BLaER1 (cell line): ENCODE measurements around the gene ARVCF.

Source experiments
- H3K27ac ChIP-seq: shearing (Covaris generic); formaldehyde crosslinking; 2 replicates; pipeline ENCODE4 v1.8.1; 2022
- H3K27me3 ChIP-seq: shearing (Covaris generic); formaldehyde crosslinking; 2 replicates; pipeline ENCODE4 v1.8.1; 2022
- H3K36me3 ChIP-seq: shearing (Covaris generic); formaldehyde crosslinking; 2 replicates; pipeline ENCODE4 v1.8.1; 2022
- H3K4me1 ChIP-seq: shearing (Covaris generic); formaldehyde crosslinking; 2 replicates; pipeline ENCODE4 v1.8.1; 2022
- H3K4me2 ChIP-seq: shearing (Covaris generic); formaldehyde crosslinking; 2 replicates; pipeline ENCODE4 v1.8.1; 2022
- H3K4me3 ChIP-seq: shearing (Covaris generic); formaldehyde crosslinking; 2 replicates; pipeline ENCODE4 v1.8.1; 2022
- H3K9ac ChIP-seq: shearing (Covaris generic); formaldehyde crosslinking; 2 replicates; pipeline ENCODE4 v1.8.1; 2022
- H3K9me3 ChIP-seq: shearing (Covaris generic); formaldehyde crosslinking; 2 replicates; pipeline ENCODE4 v1.8.1; 2022
- H4K20me1 ChIP-seq: shearing (Covaris generic); formaldehyde crosslinking; 2 replicates; pipeline ENCODE4 v1.8.1; 2022
- Cebpa-rat ChIP-seq: shearing (Covaris generic); IDR thresholded peaks from 2 replicates; pipeline ENCODE4 v1.8.1; 2022

ARVCF gene

GRCh38 chr22:19965771-19966709 lies 50.6 kb downstream of the ARVCF start:
- no peaks in the 10 kb centered on the region for H3K9me3 ChIP-seq
- peaks cover 95% of the 10 kb centered on the region for H3K36me3 ChIP-seq
- no peak for TF ChIP-seq Cebpa-rat
- H3K4me3 ChIP-seq, result no peak overlapping the region
- H4K20me1 ChIP-seq, result peaks cover 87% of the 10 kb centered on the region
- no peak overlapping the region for H3K4me2 ChIP-seq
- no peaks in the 10 kb centered on the region for H3K27me3 ChIP-seq
- H3K4me1 ChIP-seq, result peaks cover 24% of the 10 kb centered on the region
- H3K27ac ChIP-seq, result no peak overlapping the region
- no peak overlapping the region for H3K9ac ChIP-seq

DNA sequence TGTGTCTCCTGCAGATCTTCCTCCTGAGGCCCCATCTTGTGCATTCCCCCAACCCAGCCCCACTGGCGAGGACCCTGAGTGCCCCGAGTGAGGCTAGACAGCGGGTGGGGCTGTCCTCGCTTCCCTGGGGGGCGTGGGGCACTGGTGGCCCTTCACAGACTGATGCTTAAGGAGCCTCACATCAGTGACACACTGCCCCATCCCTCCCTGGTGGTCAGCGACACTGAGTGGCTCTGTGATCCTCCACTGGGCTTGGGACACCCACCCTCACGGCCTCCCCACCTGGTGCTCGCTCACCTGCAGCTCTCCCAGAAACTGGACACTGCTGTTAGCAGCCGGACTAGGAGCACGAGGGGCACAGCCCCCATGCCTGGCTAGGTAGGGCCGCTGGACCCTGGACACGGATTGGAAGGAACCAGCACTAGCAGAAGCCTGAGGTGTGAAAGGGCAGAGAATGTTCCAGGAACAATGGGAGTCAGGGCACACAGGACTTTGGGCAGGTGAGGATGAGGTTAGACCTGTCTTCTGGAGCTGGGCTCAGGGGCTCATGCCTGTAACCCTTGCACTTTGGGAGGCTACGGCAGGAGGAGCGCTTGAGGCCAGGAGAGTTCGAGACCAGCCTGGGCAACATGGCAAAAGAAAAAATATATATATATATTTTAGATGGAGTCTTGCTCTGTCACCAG lies 51.8 kb downstream of the ARVCF start:
- Histone ChIP-seq H3K36me3 (peaks cover 94% of the 10 kb centered on the region), H3K27me3 (no peaks in the 10 kb centered on the region), H3K9ac (peak overlapping the region; percentile 24; the same call in 1 of the 2 replicates), H3K27ac (no peak overlapping the region), H4K20me1 (peaks cover 90% of the 10 kb centered on the region), H3K4me1 (peaks cover 31% of the 10 kb centered on the region), H3K4me2 (no peak overlapping the region), H3K4me3 (no peak overlapping the region), H3K9me3 (no peaks in the 10 kb centered on the region)
- no peak for TF ChIP-seq Cebpa-rat

DNA sequence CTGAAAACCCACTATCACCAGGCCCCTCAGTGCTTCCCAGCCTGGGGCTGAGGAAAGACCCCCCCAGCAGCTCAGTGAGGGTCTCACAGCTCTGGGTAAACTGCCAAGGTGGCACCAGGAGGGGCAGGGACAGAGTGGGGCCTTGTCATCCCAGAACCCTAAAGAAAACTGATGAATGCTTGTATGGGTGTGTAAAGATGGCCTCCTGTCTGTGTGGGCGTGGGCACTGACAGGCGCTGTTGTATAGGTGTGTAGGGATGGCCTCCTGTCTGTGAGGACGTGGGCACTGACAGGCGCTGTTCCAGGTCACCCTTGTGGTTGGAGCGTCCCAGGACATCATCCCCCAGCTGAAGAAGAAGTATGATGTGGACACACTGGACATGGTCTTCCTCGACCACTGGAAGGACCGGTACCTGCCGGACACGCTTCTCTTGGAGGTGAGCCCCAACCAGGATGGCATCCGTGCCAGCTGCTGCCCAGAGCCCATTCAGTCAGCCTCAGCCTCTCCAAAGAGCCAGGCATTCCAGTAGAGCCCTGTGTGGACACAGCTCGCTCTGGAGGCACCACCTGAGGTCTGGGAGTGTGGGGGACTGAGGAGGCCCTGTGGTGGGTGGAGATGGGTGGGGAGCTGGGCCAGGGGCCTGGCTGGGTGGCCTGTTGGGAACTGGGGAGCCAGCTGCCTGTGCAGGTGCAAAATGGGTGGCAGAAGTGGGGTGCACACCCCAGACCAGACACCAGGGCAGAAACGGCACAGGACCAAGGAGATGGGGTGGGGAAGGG lies 52.6 kb downstream of the ARVCF start:
- Histone ChIP-seq H3K27me3 (no peaks in the 10 kb centered on the region), H3K4me2 (no peak overlapping the region), H3K4me1 (peaks cover 39% of the 10 kb centered on the region), H3K9ac (peak overlapping the region; percentile 24; the same call in 1 of the 2 replicates), H3K9me3 (no peaks in the 10 kb centered on the region), H4K20me1 (peaks cover 90% of the 10 kb centered on the region), H3K36me3 (peaks cover 87% of the 10 kb centered on the region), H3K27ac (0 out of 2 replicates have a peak overlapping the region, but pooled peaks have one; percentile 15), H3K4me3 (no peak overlapping the region)
- TF ChIP-seq Cebpa-rat, result no peak

DNA sequence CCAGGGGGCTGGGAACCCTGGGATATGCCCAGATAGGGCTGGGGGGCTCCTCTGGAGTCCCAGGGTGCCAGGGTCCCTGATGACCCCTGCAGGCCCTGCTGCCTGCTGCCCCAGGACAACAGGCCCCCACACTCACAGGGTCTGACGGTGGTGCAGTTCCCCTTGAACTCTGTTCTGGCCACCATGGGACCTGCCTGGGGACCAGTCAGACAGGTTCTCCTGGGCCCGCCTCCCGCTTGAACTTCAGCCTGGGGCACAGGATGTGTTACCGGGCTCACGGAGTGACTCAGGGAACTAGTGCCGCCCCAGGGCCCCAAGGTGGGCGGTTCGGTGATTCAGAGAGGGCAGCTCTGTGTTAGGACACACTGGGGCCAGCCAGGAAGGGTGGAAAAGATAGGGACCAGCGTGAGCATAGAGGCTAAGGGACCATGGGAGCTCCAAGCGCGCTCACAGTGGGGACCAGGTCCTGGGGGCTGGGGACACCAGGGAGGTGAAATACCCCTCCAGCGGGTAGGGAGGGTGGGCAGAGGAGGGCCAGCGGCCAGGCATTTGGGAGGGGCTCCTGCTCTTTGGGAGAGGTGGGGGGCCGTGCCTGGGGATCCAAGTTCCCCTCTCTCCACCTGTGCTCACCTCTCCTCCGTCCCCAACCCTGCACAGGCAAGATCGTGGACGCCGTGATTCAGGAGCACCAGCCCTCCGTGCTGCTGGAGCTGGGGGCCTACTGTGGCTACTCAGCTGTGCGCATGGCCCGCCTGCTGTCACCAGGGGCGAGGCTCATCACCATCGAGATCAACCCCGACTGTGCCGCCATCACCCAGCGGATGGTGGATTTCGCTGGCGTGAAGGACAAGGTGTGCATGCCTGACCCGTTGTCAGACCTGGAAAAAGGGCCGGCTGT lies 53.5 kb downstream of the ARVCF start:
- Histone ChIP-seq H3K27ac (peak overlapping the region; percentile 41), H3K9me3 (no peaks in the 10 kb centered on the region), H3K36me3 (peaks cover 78% of the 10 kb centered on the region), H3K27me3 (no peaks in the 10 kb centered on the region), H3K4me2 (peak overlapping the region; percentile 53; the same call in 1 of the 2 replicates), H4K20me1 (peaks cover 90% of the 10 kb centered on the region), H3K4me3 (no peak overlapping the region), H3K9ac (peak overlapping the region; percentile 29; the same call in 1 of the 2 replicates), H3K4me1 (peaks cover 48% of the 10 kb centered on the region)
- TF ChIP-seq Cebpa-rat, result no peak

- Histone ChIP-seq H3K9ac (peak overlapping the region; percentile 29; the same call in 1 of the 2 replicates), H4K20me1 (peaks cover 90% of the 10 kb centered on the region), H3K9me3 (no peaks in the 10 kb centered on the region), H3K4me2 (peak overlapping the region; percentile 53), H3K4me1 (peaks cover 56% of the 10 kb centered on the region), H3K27ac (peak overlapping the region; percentile 51), H3K36me3 (peaks cover 74% of the 10 kb centered on the region), H3K27me3 (no peaks in the 10 kb centered on the region), H3K4me3 (no peak overlapping the region)
- TF ChIP-seq Cebpa-rat, result no peak
Measured at GRCh38 chr22:19962246-19962908, 54.2 kb downstream of the ARVCF start.

- no peak for TF ChIP-seq Cebpa-rat
- Histone ChIP-seq H3K36me3 (peaks cover 72% of the 10 kb centered on the region), H3K4me2 (peak overlapping the region; percentile 39), H3K4me3 (no peak overlapping the region), H3K9ac (0 out of 2 replicates have a peak overlapping the region, but pooled peaks have one; percentile 5), H3K27me3 (no peaks in the 10 kb centered on the region), H4K20me1 (peaks cover 90% of the 10 kb centered on the region), H3K9me3 (no peaks in the 10 kb centered on the region), H3K27ac (peak overlapping the region; percentile 51; the same call in 1 of the 2 replicates), H3K4me1 (peaks cover 61% of the 10 kb centered on the region)
Measured at GRCh38 chr22:19961868-19962245, 54.8 kb downstream of the ARVCF start.

GRCh38 chr22:19961201-19961580 lies 55.4 kb downstream of the ARVCF start:
- Histone ChIP-seq H3K27ac (peak overlapping the region; percentile 51; the same call in 1 of the 2 replicates), H4K20me1 (peaks cover 89% of the 10 kb centered on the region), H3K4me2 (0 out of 2 replicates have a peak overlapping the region, but pooled peaks have one; percentile 39), H3K9me3 (no peaks in the 10 kb centered on the region), H3K27me3 (no peaks in the 10 kb centered on the region), H3K9ac (0 out of 2 replicates have a peak overlapping the region, but pooled peaks have one; percentile 5), H3K4me3 (no peak overlapping the region), H3K36me3 (peaks cover 69% of the 10 kb centered on the region), H3K4me1 (peaks cover 68% of the 10 kb centered on the region)
- no peak for TF ChIP-seq Cebpa-rat
